HG03342 (cell line): ENCODE measurements around the gene RBM15B.
A peak's percentile ranks its signal among the peaks of the same experiment; 100 is the strongest.

Experiments
- ATAC-seq: cut with Tn5 transposase; IDR thresholded peaks from one replicate; pipeline ENCODE4 v1.9.1; 2021; ENCODE audit warnings: mild to moderate bottlenecking, moderate library complexity; ENCODE audit not compliant: unreplicated experiment

The RBM15B gene

DNA sequence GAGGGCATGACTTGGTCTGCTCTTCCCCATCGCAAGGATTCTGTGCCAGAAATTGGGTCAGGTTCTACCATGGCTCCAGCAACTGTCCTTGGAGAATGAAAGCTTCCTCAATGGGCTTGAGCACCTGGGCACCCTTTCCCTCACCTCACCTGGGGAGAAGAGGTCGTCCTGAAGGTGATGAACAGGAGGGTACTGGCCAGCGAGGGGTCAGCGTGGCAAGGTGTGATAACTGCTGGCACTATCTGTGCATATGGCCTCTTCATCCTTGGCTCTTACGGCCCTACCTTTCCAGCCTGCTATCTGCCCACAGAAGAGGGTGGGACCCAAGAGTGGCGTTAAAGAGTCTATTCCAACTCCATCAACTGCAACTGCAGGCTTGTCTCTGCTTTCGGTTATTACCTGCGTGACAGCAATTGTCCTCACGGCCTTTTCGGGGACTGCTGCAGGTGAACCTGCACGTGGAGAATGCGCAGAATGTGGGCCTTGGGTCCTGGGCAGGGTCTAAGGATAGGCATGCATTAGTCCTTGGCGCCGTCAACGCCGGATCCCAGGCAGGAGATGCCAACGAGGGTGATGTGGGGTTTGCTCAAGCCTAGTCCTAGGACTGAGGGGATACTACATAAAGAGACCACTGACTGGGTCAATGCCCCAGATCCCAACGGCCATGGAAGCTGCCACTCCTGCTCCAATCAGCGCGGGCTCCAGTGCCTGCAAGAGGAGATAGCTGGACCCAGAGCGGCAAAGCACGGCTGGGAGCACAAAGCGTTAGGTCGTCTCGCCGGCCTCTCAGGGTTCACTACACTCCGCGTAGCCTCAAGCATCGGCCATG is 625 bp upstream of the RBM15B start:
- ATAC-seq, result no peak

DNA sequence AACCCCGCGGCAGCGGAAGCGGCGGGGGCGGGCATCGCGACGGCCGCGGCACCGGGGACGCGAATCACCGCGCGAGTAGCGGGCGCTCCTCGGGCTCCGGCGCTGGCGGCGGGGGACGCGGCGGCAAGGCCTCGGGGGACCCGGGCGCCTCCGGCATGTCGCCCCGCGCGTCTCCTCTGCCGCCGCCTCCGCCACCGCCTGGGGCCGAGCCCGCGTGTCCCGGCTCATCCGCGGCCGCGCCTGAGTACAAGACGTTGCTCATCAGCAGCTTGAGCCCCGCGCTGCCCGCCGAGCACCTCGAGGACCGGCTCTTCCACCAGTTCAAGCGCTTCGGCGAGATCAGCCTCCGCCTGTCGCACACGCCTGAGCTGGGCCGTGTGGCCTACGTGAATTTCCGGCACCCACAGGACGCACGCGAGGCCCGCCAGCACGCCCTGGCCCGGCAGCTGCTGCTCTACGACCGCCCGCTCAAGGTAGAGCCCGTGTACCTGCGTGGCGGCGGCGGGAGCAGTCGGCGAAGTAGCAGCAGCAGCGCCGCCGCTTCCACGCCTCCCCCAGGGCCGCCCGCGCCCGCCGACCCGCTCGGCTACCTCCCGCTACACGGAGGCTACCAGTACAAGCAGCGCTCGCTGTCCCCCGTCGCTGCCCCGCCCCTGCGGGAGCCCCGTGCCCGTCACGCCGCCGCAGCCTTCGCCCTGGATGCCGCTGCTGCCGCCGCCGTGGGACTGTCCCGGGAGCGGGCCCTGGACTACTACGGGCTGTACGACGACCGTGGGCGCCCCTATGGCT is 675 bp downstream of the RBM15B start:
- ATAC-seq, result peak; percentile 2

DNA sequence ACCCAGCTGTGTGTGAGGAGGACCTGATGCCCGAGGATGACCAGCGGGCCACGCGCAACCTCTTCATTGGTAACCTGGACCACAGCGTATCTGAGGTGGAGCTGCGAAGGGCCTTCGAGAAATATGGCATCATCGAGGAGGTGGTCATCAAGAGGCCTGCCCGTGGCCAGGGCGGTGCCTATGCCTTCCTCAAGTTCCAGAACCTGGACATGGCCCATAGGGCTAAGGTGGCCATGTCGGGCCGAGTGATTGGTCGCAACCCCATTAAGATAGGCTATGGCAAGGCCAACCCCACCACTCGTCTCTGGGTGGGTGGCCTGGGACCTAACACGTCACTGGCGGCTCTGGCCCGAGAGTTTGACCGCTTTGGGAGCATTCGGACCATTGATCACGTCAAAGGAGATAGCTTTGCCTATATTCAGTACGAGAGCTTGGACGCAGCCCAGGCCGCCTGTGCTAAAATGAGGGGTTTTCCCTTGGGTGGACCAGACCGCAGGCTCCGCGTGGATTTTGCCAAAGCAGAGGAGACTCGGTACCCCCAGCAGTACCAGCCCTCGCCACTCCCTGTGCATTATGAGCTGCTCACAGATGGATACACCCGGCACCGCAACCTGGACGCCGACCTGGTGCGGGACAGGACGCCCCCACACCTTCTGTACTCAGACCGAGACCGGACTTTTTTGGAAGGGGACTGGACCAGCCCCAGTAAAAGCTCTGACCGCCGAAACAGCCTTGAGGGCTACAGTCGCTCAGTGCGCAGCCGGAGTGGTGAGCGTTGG is 1.5 kb downstream of the RBM15B start:
- ATAC-seq, result no peak

DNA sequence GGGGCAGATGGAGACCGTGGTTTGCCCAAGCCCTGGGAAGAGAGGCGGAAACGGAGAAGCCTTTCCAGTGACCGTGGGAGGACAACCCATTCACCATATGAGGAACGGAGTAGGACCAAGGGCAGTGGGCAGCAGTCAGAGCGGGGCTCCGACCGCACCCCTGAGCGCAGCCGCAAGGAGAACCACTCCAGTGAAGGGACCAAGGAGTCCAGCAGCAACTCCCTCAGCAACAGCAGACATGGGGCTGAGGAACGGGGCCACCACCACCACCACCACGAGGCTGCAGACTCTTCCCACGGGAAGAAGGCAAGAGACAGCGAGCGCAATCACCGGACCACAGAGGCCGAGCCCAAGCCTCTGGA is 2.0 kb downstream of the RBM15B start:
- no peak for ATAC-seq

DNA sequence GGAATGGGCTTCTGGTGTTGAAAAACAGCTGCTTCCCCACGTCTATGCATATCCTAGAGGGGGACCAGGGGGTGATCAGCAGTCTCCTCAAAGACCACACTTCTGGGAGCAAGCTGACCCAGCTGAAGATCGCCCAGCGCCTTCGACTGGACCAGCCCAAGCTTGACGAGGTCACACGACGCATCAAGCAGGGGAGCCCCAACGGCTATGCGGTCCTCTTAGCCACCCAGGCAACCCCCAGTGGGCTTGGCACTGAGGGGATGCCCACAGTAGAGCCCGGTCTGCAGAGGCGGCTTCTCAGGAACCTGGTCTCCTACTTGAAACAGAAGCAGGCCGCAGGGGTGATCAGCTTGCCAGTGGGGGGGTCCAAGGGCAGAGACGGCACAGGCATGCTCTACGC is 2.5 kb downstream of the RBM15B start:
- no peak for ATAC-seq

DNA sequence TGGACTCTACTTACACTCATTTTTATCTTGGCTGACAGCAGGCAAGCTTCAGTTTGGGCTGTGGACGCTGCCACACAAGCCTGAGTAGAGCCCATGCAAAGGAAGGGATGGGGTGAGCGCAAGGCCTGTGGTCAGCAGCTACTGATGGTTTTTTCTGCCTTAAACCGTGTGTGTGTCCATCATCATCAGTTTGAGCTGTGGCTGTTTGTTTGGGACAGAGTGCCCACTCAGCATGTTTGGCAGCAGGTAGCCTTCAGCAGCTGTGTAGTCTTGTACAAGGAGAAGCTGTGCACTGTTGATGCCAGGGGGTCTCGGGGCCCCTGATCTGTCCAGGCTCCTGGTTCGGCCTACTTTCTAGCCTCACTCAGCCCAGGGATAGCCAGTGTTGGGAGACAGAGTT is 3.5 kb downstream of the RBM15B start:
- ATAC-seq, result no peak

DNA sequence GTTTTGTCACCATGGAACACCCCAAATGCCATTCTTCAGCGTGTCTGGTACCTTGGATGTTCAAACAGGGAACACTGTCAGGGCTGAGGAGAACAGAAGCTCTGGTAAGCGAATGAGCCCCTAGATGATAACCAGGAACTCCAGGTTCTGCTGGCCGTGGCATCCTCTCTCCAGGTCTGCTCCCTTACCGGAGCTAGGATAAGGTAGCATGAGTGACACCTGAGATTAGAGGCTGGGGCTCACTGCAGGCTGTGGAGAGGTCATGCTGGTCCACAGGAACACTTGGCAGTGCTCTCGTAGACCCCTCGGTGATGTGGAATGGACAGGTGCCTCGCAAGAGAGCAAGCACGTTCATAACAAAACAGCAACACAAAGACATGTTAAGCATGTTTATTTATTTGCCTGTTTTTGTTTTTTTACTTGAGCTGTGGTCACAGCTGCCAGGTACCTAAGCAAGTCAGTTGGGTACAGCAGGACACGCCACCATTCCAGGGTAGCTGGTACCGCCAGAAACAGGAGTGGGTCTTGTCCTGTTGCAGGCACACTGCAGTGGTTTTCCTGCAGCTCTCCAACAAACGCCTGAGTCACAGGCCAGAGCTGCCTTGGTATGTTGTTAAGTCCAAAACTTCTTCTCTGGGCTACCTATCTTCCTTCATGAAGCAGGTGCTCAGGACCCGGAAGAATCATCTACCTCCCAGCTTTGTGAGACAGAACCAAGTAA is 4.6 kb downstream of the RBM15B start:
- no peak for ATAC-seq

DNA sequence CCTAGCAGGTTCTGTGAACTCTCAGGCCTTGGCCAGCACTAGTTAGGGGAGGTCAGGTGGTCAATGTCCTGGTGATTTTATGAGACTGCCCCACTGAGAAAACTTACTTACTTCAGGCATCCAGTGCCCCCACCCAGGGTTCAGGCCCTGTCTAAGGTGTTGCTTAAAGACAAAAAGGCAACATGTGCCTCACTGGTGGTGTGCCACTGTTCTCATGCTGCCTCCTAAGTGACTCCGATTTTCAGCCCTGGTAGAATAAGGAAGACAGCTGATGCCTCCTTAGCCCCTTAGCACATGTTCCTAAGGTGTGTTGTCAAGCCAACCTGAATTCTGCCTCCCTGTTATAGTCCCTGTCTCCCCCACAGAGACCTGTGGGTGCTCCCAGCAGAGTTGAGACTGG is 5.3 kb downstream of the RBM15B start:
- ATAC-seq, result no peak

DNA sequence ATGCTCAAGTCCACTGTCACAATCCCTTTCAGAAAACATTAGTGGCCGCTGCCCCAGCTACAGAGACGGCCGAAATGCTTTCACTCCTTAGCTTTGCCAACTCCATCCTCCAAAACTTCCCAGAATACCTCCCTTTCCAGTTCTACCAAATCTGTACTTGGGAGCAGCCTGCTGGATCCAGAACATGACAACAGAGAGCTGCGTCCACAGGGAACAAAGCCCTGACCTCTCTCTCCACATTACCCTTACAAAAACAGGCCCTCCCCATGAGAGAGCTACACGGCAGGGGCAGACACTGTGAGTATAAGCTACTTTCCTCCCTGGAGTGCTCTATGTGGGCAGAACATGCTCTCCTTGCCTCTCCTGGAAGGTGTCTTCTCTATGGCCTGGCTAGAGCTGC is 6.3 kb downstream of the RBM15B start:
- ATAC-seq, result no peak

DNA sequence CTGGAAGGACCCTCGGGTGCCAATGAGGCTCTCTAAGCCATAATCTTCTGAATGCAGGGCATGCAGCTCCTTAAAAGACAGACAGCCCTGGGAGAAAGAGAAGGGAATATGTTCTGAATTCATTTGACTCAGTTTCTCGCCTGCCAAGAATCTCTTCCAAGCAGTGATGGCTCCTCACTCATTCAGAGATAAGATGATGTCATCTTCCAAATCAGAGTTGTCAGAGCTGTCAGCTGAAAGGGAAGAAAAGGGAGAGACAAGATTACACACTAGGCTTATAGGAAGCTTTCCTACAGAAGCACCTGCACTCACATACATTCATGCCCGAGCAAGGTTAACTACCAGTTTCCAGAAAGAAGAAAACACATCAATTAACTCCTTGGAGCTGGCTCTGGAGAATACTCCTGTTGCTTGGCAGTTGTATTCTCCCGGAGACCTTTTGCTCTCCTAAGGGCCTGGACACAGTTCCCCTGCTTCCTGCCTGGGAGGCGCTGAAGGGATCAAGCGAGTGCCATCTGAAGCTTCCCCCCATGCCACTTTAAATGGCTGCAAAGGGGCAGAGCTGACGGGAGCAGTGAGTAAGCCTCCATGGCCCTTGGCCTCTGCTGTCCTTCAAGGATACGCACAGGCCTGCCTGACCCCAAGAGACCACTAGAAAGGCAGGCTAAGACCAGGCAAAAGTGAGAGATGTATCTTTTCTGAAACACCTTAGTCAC is 7.7 kb downstream of the RBM15B start:
- ATAC-seq, result no peak

DNA sequence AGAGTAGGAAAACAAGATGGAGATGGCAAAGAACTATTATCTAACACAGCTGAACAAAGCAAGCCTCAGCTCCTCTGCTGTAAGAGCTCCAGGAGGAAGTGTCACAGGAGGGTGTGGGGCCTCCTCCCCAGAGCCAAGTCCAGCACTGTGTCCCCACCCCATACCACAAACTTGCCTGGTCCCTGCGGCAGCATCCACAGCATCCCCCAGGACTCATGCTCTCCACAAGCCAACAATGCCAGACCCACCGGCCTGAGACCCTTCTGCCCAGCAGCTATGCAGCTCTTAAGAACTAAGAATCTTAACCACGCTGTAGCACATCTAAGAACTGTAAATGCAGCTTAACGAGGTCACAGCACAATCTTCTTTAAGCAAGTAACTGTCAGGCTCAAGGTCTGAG is 9.1 kb downstream of the RBM15B start:
- no peak for ATAC-seq

DNA sequence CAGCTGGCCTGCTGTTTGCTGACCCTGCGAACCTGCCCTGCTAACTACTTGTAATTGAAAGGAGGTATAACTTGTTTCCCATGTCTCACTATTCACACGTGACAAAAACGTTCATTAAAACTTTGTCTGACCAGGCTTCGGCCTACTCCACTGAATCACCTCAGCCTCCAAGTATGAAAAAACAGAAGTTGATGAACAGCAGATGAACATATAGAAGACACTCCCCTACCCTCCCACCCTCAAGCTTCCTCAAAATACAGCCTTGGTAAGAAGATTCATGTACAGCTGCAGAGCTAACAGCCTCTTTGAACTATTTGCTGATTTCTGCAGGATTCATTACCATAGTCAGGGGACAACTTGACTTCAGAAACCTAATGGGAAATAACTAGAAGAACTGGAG is 10.7 kb downstream of the RBM15B start:
- no peak for ATAC-seq

DNA sequence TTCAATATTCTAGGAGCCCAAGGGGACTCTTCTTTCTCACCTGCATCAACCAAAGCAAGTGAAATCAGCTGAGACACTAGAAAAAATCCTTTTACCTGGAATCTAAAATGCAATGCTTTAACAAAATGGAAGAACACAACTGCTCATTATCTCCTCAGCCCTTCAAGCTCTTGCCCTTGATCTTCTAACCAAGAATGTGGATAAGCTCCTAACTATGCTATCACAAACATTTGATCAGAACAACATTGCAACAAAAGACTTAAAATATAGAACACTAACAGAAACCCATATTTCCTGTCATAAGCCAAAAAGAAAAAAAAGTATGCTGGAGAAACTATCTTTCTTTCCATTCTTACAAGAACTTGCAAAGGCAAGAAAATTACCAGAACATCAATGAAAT is 12.6 kb downstream of the RBM15B start:
- no peak for ATAC-seq

DNA sequence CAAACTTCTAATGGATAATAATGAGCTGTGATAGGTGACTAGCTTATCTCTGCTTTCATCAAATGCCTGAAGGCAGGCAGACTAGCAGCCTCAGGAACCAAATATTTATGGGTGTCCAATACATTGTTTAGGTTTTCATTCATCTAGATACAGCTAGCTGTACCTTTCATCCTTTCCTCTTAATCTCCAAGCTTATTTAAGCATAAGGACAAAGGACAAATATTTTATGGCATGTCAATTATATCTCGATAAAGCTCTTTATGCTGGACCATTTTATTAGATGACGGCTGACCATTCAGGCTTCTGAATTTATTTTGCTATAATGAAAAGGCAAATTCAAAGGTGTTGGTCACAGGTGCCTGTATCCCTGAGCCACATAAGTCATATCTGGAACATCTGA is 16.9 kb downstream of the RBM15B start:
- ATAC-seq, result no peak

DNA sequence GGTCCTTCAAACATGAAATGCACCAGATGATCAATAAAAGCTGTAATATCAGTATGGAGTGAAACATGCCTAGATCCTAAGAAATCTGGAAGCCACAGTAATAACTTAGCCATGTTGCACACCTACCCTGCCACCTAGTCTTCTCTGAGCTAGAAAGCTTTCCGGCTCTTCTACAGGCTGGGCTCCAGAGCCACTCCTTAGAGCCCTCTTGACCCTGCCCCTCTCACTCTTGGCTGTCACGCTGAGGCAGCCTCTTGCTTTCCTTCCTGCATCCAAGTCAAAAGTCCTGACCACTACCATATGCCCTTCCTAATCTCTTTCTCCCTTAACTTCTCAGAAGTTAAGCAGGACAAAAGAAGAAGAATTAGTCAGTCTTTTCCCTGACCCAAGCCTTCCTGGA is 17.7 kb downstream of the RBM15B start:
- ATAC-seq, result no peak

DNA sequence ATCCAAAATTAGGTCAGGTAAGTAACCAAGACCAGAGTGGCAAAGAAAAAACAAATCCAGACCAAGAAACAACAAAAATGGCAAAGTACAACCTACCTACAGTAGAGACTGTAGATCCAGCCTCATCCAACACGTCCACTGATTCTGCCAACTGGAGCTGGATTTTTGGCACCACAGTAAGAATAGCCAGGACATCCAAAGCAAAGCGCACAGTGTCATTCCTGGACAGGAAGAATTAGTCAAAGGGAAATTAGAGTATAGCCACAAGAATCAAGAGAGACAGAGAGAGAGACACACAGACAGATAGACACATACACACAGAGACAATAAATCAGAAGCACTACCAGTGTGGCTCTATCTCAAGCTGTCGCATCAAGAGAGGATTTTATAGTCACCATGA is 31.1 kb downstream of the RBM15B start:
- ATAC-seq, result no peak

DNA sequence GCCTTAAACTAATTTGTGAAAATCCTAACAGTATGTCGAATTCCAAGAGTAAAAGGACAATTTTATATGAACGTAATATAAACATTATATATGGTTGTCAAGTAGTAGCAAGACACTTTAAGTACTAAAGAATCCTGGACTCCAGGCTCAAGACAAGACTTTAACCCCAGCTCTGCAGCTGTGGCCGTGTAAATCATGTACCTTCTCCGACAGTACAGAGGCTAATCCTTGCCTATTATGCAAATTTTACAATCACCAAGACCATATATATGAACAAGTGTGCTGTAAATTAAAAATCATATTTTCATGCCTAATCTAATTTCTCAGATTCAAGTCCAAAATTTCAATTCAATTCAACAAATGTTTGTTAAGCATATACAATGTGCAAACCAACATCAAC is 35.8 kb downstream of the RBM15B start:
- ATAC-seq, result no peak

DNA sequence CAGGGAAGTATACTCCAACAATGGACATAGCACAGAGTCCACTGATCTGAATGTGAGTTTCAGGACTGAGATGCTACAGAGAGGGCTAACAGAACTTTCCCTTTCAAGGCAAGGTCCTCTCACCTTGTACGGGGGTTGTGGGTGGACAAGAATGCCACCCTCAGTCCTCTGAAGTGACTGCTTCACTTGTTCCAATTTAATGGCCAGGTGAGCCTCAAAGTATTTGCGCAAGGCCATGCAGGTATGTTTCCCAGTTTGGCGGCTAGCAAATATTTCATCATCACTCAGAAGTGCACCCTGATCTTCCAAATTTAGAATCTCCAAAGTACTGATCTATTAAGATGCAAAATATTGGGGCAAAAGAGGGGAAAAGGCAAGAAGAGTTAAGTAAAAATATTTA is 38.1 kb downstream of the RBM15B start:
- ATAC-seq, result no peak

DNA sequence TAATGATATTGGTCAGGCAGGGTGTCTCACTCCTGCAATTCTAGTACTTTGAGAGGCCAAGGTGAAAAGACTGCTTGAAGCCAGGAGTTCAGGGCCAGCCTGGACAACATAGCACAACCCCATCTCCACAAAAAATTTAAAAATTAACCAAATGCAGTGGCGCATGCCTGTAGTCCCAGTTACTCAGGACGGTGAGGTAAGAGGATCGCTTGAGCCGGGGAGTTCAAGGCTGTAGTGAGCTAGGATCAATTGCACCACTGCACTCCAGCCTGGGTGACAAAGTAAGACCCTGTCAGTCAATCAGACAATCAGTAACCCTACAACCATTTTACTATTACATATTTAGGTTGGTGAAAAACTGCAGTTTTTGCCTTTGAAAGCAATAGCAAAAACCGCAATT is 43.0 kb downstream of the RBM15B start:
- no peak for ATAC-seq

DNA sequence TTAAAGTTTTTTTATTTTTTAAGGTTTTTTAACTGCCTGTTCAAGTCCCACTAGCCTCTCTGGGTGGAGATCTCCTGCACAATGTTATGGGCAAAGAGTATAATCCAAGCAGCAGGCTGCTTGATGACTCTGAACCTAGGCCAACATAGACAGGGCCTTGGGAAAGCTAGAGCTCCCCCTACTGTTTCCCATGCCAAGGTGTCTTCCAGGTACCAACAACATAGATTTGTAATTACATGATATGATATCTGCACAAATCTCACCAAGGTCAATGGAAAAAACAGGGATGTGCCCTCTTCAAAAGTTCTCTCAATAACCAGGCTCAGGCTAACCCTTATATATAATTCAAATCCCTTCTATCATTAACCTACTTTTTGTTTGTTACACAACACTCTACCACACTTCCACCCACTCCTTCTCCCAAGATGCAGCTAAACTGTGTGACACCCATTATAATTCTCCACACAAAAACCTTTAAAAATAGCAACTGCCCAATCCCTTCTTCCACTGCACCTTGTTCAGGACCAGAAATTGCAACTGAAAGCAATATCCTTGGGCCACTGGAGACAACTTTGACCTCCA is 43.8 kb downstream of the RBM15B start:
- ATAC-seq, result no peak
